Activated T-cell treated with anti-CD3 and anti-CD28 coated beads for 1 hour (primary cell): ENCODE data around the gene SDCBP2.
A peak's percentile ranks its signal among the peaks of the same experiment; 100 is the strongest.

ENCODE experiments used
- DNase-seq: peaks from one replicate; pipeline ENCODE4 v3.0.0-alpha.2; 2020; ENCODE audit warnings: low read depth

SDCBP2 gene

DNA sequence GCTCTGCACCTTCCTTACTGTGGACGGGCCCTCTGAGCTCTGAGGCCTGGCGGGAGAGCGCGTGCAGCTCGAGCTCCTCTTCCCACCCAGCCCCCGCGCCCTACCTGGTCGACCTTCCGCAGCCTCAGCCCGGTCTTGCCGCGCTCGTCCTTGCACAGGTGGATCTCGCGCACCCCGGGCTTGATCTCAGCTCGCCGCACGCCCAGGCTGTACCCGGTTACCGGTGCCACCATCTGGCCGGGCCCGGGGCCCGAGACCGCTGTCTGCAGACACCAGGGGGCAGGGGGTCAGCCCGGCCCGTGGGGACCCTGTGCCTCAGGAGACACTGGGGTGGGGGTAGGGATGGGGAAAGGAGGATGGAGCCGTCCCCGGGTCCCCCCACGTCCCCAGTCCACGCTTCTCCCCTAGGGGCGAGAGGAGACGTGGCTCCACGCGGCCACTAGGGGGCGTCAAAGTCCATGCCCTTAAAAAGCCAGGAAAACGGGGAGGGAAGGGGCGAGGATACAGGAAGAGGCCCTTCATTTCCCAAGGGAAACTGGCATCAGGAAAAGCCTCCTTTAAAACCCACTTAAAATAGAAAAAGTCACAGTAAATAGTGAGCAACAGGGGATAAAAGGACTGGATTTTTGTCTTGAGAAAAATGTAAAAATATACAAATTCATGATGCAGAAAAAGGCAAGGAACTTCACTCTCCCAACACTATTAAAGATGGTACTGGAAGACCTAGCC, 15.5 kb downstream of the SDCBP2 start:
- DNase-seq: peak; percentile 60

GRCh38 chr20:1312904-1313235, 16.1 kb downstream of the SDCBP2 start:
- no peak for DNase-seq

GRCh38 chr20:1312308-1312707, 16.6 kb downstream of the SDCBP2 start:
- DNase-seq: no peak

- DNase-seq: no peak
These were observed 18.3 kb downstream of the SDCBP2 start for GRCh38 chr20:1310506-1311190.

GRCh38 chr20:1310071-1310470, 18.9 kb downstream of the SDCBP2 start:
- DNase-seq: no peak

- no peak for DNase-seq
These were observed 19.5 kb downstream of the SDCBP2 start for GRCh38 chr20:1309439-1309847.

- no peak for DNase-seq
These were observed 20.2 kb downstream of the SDCBP2 start for GRCh38 chr20:1308702-1309095.

GRCh38 chr20:1308067-1308701, 20.8 kb downstream of the SDCBP2 start:
- no peak for DNase-seq

- DNase-seq: no peak
These were observed 21.4 kb downstream of the SDCBP2 start for GRCh38 chr20:1307571-1307971.

DNA sequence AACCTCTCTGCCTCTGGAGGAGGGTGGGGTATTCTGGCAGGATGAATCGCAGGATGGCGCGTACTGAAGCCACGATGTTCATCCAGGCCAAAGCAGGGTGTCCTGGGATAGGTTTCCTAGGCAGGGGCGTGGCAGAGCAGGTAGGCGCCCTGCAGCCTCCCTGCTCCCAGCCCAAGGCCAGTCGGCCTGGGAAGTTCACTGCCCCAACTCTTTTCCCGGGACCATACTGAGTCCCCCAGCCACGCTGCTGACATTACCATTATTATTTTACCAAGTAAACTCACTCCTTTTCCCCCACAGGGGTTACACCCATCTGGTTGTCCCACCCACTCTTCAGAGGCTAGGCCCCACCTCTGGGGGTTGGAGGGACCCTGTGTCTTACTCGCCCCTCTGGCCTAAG, 21.8 kb downstream of the SDCBP2 start:
- DNase-seq: no peak

DNA sequence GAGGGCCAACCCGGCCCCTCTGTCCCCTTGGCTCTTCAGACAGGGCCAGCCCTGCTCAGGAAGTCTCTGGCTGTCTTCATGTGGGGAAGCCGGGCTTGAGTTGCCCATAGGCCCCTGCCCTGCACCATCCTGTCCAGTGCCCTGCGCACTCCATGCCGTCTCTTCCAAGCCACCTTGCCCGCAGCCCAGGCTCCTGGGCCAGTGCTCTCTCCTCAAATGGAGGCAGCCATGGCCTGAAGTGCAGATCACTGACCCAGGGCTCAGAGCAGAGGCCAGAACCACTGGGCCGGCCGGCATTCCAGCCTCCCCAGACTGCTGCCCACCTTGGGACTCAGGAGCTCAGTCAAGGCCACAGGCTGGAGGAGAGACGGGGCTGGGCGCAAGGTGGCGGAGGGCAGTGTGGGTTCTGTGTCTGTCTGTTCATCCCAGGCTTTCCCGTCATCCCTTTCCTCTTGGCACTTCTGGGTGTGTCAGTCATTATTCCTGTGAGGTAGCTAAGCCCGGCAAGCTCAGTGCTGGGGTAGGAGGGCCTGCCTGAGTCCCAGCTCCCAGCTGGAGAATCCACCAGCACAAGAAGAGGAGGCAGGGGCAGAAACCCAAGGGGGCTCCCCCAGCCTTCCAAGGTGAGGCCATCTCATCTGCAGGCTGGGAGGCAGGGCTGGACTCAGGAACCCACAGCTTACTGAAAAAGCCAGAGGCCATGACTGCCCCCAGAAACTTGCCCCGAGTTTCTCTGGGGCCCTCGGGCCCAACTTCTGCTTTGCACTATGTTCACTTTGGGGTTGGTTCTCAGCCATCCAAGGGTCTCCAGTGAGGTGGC, 22.4 kb downstream of the SDCBP2 start:
- DNase-seq: no peak

GRCh38 chr20:1305712-1306111, 23.2 kb downstream of the SDCBP2 start:
- no peak for DNase-seq

DNA sequence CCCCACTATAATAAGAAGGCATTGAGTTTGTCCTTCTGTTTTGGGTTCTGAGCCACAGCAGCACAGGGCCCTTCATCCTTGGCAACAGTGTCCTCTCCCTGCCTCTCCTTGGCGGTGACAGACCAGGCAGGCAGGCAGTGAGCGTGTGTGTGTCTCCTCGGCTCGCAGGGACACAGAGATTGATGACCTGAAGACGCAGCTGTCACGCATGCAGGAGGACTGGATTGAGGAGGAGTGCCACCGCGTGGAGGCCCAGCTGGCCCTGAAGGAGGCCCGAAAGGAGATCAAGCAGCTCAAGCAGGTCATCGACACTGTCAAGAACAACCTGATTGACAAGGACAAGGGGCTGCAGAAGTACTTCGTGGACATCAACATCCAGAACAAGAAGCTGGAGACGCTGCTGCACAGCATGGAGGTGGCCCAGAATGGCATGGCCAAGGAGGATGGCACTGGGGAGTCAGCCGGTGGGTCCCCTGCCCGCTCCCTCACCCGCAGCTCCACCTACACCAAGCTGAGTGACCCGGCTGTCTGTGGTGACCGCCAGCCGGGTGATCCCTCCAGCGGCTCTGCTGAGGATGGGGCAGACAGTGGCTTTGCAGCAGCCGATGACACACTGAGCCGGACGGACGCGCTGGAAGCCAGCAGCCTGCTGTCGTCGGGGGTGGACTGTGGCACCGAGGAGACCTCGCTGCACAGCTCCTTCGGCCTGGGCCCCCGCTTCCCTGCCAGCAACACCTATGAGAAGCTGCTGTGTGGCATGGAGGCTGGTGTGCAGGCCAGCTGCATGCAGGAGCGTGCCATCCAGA, 24.0 kb downstream of the SDCBP2 start:
- DNase-seq: no peak

GRCh38 chr20:1302685-1303541, 26.0 kb downstream of the SDCBP2 start:
- no peak for DNase-seq

DNA sequence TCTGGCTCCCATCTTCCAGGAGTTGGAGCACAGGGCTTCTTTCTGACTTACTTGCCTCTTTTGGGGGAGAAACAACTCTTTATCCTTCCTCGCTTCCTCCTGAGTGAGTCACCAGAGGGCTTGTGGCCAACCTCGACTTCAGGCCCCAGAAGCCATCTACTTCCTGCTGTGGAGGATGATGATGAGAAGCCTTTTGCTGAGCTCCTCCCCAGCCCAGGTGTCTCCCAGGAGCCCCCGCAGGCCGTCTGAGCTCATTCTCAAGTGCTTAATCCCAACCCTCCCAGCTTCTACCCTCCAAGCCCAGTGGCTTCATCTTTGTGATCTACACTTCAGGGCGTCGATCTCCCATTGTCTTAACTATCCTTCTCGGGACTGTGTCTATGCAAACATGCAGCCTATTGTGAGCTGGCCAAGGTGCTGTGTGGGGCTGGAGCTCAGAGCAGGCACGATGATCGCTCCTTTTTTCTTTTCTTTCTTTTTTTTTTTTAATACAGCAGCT, 27.9 kb downstream of the SDCBP2 start:
- peak; percentile 38 for DNase-seq

DNA sequence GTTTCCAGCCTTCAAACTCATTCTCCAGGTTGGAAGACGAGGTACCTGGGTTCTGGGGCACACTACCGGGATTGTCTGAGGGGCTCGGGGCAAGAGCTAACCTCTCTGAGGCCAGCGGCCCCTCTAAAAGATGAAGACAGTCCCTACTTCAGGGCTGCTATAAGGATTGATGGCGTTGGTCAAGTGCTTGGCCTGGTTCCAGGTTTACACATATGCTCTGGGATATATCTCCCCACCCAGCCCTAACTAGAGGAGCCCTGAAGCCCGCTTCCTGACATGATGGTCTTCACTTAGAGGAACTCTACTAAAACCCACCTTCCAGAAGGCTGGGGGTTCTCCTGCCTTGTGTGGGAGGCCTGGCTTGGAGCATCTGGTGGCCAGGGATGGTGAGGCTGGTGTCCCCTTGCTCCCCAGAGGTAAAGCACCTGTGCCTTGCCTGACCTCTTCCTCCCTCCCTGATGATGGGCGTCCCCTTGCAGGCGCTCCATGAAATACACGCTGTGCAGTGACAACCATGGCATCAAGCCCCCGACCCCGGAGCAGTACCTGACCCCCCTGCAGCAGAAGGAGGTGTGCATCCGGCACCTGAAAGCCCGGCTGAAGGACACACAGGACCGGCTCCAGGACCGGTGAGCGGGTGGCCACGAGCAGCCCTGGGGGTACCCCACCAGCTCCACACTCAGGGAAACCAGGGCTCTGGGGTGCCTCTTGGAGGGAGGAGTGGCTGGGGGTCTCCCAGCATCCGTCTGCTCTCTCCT, 28.7 kb downstream of the SDCBP2 start:
- DNase-seq: no peak

DNA sequence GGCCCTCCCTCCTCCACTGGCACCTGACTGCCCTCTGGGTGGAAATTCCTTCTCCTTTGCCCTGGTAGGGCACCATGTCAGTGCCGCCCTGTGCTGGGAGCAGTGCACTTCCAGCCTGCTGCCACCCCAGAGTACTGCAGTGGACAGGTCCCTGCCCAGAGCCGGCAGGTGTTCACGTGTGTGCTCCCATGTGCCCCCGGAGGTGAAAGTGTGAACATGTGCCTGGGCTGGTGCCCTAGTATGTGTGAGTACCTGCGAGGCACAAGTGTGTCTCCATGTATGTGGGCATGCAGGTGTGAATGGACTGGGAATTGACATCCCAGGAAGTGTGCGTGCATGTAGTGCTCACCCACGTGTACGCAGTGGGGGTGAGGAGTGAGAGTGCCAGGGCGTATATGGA, 29.4 kb downstream of the SDCBP2 start:
- DNase-seq: peak; percentile 26

GRCh38 chr20:1298888-1299511, 29.9 kb downstream of the SDCBP2 start:
- no peak for DNase-seq

DNA sequence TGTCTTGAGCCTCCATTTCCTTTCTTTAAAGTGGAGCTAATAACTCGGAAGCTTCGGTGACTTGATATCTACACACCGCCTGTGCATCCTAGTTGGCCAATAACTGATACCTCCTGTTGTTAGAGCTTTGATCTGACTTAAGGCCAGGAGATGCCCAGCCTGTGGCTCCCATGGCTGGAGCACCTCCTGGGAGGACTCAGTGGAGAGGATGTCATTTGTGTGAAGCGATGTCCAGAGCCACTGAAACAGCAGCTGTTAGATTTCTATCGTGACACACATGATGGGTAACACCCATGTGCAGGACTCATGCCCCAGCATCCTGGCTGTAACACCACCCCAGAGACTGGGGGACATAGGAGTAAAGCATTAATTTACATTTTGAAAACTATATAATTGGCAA, 30.8 kb downstream of the SDCBP2 start:
- no peak for DNase-seq
